Neutrophil (primary cell): ENCODE measurements around the gene XPNPEP1.

Experiments used
- H3K27ac ChIP-seq: fragments of 200-600 bp; sonication (generic); 2 replicates; pipeline ENCODE4 v1.5.1; 2016; ENCODE audit warnings: mild to moderate bottlenecking, moderate library complexity
- H3K27me3 ChIP-seq: fragments of 200-600 bp; sonication (generic); 2 replicates; pipeline ENCODE4 v1.6.0; 2016; ENCODE audit warnings: mild to moderate bottlenecking
- H3K36me3 ChIP-seq: fragments of 200-600 bp; sonication (generic); 2 replicates; pipeline ENCODE4 v1.5.1; 2017
- H3K4me1 ChIP-seq, 2 experiments: fragments of 200-600 bp in 1 of 2; sonication (generic) in 1 of 2; 1 replicate in 1 of 2; 2 replicates in 1 of 2; pipeline versions ENCODE4 v1.5.1 to v1.6.1; 2013 to 2016; ENCODE audit warnings: low read depth in 1 of 2, low read length in 1 of 2, mild to moderate bottlenecking in 1 of 2, moderate library complexity in 1 of 2; ENCODE audit not compliant: control insufficient read depth in 1 of 2, insufficient read depth in 1 of 2
- H3K4me3 ChIP-seq, 2 experiments: fragments of 200-600 bp in 1 of 2; sonication (generic) in 1 of 2; 1 replicate in 1 of 2; 2 replicates in 1 of 2; pipeline ENCODE4 v1.5.1; 2013 to 2016; ENCODE audit warnings: low read depth in 1 of 2, low read length in 1 of 2, mild to moderate bottlenecking in 1 of 2, moderate library complexity in 1 of 2
- H3K9me3 ChIP-seq: fragments of 200-600 bp; sonication (generic); 2 replicates; pipeline ENCODE4 v1.5.1; 2016
- TF ChIP-seq, protein P1 (sequence below): fragments of 200-600 bp; sonication (generic); IDR thresholded peaks from 2 replicates; pipeline ENCODE4 v1.5.1; 2016; ENCODE audit warnings: antibody characterized with exemption

The XPNPEP1 gene

GRCh38 chr10:109911903-109912302, 11.4 kb downstream of the XPNPEP1 start:
- Histone ChIP-seq H3K4me1 (peaks cover 9 to 16% of the 10 kb centered on the region in 2 experiments), H3K4me3 (no peak overlapping the region), H3K27ac (no peak overlapping the region), H3K27me3 (no peaks in the 10 kb centered on the region), H3K9me3 (no peaks in the 10 kb centered on the region), H3K36me3 (peaks cover 10% of the 10 kb centered on the region)
- TF ChIP-seq, protein P1, sequence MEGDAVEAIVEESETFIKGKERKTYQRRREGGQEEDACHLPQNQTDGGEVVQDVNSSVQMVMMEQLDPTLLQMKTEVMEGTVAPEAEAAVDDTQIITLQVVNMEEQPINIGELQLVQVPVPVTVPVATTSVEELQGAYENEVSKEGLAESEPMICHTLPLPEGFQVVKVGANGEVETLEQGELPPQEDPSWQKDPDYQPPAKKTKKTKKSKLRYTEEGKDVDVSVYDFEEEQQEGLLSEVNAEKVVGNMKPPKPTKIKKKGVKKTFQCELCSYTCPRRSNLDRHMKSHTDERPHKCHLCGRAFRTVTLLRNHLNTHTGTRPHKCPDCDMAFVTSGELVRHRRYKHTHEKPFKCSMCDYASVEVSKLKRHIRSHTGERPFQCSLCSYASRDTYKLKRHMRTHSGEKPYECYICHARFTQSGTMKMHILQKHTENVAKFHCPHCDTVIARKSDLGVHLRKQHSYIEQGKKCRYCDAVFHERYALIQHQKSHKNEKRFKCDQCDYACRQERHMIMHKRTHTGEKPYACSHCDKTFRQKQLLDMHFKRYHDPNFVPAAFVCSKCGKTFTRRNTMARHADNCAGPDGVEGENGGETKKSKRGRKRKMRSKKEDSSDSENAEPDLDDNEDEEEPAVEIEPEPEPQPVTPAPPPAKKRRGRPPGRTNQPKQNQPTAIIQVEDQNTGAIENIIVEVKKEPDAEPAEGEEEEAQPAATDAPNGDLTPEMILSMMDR: no peak

- peaks cover 20% of the 10 kb centered on the region for H3K36me3 ChIP-seq
- no peak overlapping the region for H3K27ac ChIP-seq
- peaks cover 0 to 6% of the 10 kb centered on the region in 2 experiments for H3K4me1 ChIP-seq
- TF ChIP-seq, protein P1: no peak
- H3K9me3 ChIP-seq: no peaks in the 10 kb centered on the region
- no peaks in the 10 kb centered on the region for H3K27me3 ChIP-seq
- no peak overlapping the region for H3K4me3 ChIP-seq
Measured at GRCh38 chr10:109906316-109906715, 17.0 kb downstream of the XPNPEP1 start.

DNA sequence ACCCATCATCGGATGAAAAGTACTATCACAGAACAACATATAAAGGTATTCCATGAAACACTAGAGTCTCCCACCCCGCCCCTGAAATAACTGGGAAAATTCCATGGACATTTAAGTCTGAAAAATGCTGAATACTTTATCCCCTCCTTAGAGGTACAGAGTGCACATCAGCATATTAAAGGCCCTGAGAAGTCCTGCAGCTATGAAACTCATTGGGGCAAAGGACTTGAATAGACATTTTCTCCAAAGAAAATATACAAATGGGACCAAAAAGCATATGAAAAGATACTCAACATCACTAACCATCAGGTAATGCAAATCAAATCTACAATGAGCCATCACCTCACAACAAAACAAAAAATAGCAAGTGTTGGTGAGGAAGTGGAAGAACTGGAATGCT, 18.9 kb downstream of the XPNPEP1 start:
- Histone ChIP-seq H3K36me3 (peaks cover 20% of the 10 kb centered on the region), H3K4me1 (peaks cover 0 to 6% of the 10 kb centered on the region in 2 experiments), H3K27me3 (no peaks in the 10 kb centered on the region), H3K4me3 (no peak overlapping the region), H3K9me3 (no peaks in the 10 kb centered on the region), H3K27ac (no peak overlapping the region)
- TF ChIP-seq, protein P1: no peak

GRCh38 chr10:109902992-109903947, 20.0 kb downstream of the XPNPEP1 start:
- TF ChIP-seq, protein P1: no peak
- H3K4me1 ChIP-seq: peaks cover 0 to 6% of the 10 kb centered on the region in 2 experiments
- H3K27ac ChIP-seq: no peak overlapping the region
- H3K4me3 ChIP-seq: no peak overlapping the region
- no peaks in the 10 kb centered on the region for H3K27me3 ChIP-seq
- peaks cover 20% of the 10 kb centered on the region for H3K36me3 ChIP-seq
- H3K9me3 ChIP-seq: no peaks in the 10 kb centered on the region

GRCh38 chr10:109899356-109900331, 23.7 kb downstream of the XPNPEP1 start:
- Histone ChIP-seq H3K4me1 (peaks cover 0 to 6% of the 10 kb centered on the region in 2 experiments), H3K27ac (no peak overlapping the region), H3K36me3 (no peaks in the 10 kb centered on the region), H3K27me3 (no peaks in the 10 kb centered on the region), H3K9me3 (no peaks in the 10 kb centered on the region), H3K4me3 (no peak overlapping the region)
- TF ChIP-seq, protein P1: no peak
